GM18507 (cell line): ENCODE results near the gene KCNQ1.

Experiments used
- DNase-seq: peaks from one replicate; pipeline ENCODE4 v3.0.0; 2011; ENCODE audit warnings: low read depth; ENCODE audit not compliant: insufficient read length; ENCODE audit errors: extremely low spot score
- FAIRE-seq: peaks from 2 replicates; lab custom pipeline; 2011; peaks lifted over from hg19 to GRCh38; lab: Jason Lieb, UNC

KCNQ1 gene

GRCh38 chr11:2837096-2837601 lies 392.3 kb downstream of the KCNQ1 start:
- FAIRE-seq (no peak), DNase-seq (no peak)

GRCh38 chr11:2837651-2838050 lies 392.8 kb downstream of the KCNQ1 start:
- FAIRE-seq = no peak
- DNase-seq = no peak

DNA sequence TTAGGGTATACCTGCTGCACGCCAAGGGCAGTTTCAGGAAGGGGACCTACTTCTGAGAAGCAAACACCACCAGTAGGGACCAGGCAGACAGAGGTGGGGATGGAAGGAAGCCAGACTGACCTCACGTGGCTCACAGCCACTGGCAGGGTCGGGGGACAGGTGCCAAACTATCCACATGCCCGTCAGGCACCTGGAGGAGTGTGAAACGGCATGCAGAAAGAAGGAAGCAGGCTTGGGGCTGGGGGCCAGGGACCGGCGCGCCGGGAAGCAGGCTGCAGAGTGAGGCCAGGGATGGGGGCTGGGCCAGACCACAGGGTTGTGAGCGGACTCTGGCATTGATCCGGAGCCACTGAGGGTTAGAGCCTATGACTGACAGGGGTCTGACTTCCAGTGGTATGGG lies 393.3 kb downstream of the KCNQ1 start:
- FAIRE-seq (no peak), DNase-seq (no peak)

- DNase-seq (no peak), FAIRE-seq (no peak)
Measured at GRCh38 chr11:2838676-2839294, 394.0 kb downstream of the KCNQ1 start.

DNA sequence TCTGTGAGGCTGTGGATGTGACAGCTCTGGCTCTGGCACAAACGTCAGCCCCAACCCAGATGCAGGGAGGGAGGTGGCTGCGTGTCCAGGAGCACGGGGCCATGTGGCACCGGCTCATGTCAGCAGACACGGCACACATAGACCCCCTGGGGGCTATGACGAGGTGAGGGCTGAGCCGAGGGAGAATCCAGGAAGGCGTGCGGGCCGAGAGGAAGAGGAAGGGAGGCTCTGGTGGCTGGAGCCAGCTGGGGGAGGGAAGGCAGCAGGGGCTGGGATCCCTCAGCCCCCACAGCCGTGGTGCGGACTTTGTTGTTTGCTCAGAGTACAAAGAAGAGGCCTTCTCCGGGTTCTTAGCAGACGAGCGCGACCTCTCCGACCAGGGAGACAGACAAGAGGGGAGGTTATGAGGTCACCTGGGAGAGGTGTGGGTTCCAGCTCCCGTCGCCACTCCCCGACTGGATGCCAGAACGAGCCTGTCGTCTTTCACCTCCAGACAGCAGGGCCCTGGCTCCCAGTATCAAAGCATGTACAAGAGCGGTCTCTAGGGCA lies 394.7 kb downstream of the KCNQ1 start:
- DNase-seq = no peak
- no peak for FAIRE-seq

DNA sequence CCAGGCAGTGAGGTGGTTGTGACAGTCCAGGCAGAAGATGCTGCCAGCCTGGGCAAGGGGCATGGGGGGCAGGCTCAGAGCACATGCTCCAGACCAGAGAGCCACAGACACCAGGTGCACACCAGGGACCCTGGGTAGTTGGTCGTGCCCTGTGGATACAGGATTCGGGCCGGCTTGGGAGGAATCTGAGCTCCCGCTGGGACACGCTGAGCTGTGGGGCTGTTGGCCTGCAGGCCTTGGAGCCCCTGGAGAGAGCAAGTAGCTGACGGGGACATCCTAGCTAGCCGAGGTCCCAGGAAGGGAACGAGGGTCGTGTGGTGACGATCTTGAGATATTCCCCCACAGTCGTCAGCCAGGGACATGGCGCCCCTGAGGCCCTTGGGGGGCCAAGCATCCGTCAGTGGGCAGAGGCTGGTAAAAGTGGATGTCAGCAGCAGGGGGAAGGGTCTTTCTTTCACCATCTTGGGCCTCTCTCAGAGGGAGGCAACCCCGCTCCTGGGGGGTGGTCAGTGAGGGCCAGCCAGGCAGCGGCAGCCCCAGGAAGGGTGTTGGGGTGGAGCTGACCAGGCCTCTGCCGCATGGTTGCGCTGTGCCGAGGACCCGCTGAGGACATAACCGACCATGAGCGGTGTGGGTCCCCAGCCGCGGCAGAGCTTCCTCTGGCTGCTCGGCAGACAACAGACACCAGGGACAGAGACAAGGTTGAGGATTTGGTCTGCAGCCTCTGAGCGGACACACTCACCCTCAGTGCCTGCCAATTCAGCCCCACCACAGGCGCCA lies 396.8 kb downstream of the KCNQ1 start:
- DNase-seq = no peak
- no peak for FAIRE-seq

- FAIRE-seq (no peak), DNase-seq (no peak)
Measured at GRCh38 chr11:2842876-2843275, 398.1 kb downstream of the KCNQ1 start.

GRCh38 chr11:2843551-2843950 lies 398.7 kb downstream of the KCNQ1 start:
- DNase-seq (no peak), FAIRE-seq (no peak)

DNA sequence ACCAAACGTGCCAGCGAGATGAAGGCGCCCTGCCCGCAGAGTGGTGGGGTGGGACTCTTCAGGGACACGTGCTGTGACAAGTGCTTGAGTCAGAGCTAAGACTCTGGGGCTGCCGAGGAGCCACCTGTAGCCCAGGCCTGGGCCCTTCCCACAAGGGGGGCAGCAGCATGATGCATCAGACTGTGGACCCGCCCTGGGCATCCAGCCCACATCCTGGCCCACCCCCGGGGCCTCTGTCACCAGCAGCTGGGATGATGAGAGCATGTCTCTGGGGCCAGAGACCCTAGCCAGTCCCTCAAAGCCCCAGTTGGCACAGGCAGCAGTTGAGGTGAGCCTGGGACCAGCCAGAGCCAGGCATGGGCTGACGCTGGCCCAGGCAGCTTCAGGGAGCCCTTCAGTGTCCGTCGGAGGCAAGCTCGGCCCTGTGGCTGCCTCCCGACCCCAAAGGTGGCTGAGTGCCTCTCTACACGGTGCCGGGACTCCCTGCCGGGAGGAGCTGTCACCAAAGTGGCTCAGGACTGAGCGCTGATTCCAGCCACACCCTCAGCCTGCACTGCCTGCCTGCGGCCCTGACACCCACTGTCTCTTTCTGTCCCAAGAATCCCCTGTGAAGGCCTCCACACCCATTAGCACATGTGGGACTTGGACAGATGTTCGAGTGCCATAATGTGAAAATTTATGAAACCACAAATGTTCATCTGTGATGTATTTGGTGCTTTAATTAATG lies 399.5 kb downstream of the KCNQ1 start:
- FAIRE-seq (no peak), DNase-seq (no peak)

DNA sequence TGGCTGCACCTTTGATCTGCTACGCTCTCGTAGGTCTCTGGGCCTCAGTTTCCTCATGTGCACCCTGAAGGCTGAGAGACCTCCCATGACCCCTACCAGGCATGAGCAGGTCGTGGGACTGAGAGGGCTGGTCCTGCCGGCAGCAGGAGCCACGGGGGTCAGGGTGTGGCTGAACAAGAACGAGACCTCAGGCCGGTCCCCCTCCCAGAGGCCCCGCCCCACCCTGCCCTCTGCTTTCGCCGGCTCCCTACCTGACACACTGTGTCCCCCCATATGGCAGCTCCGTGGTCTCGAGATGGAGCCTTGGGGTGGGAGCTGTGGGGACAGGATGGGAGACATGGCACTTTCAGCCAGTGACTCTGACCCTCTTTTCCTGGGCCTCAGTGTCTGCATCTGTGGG lies 400.2 kb downstream of the KCNQ1 start:
- no peak for DNase-seq
- FAIRE-seq = no peak

- DNase-seq (no peak), FAIRE-seq (no peak)
Measured at GRCh38 chr11:2846056-2846455, 401.2 kb downstream of the KCNQ1 start.

- no peak for FAIRE-seq
- no peak for DNase-seq
Measured at GRCh38 chr11:2846470-2846869, 401.7 kb downstream of the KCNQ1 start.

DNA sequence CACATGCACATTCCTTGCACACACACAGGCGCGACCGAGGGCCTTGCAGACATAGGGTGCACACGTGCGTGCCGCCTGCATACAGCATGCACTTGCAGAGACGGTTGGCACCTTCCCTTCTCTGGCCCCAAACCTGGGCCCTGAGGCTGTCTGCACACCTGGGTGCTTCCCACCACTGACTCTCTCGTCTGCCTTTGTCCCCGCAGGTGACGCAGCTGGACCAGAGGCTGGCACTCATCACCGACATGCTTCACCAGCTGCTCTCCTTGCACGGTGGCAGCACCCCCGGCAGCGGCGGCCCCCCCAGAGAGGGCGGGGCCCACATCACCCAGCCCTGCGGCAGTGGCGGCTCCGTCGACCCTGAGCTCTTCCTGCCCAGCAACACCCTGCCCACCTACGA lies 402.8 kb downstream of the KCNQ1 start:
- FAIRE-seq (no peak), DNase-seq (no peak)

- FAIRE-seq (no peak), DNase-seq (no peak)
Measured at GRCh38 chr11:2848497-2848896, 403.7 kb downstream of the KCNQ1 start.

DNA sequence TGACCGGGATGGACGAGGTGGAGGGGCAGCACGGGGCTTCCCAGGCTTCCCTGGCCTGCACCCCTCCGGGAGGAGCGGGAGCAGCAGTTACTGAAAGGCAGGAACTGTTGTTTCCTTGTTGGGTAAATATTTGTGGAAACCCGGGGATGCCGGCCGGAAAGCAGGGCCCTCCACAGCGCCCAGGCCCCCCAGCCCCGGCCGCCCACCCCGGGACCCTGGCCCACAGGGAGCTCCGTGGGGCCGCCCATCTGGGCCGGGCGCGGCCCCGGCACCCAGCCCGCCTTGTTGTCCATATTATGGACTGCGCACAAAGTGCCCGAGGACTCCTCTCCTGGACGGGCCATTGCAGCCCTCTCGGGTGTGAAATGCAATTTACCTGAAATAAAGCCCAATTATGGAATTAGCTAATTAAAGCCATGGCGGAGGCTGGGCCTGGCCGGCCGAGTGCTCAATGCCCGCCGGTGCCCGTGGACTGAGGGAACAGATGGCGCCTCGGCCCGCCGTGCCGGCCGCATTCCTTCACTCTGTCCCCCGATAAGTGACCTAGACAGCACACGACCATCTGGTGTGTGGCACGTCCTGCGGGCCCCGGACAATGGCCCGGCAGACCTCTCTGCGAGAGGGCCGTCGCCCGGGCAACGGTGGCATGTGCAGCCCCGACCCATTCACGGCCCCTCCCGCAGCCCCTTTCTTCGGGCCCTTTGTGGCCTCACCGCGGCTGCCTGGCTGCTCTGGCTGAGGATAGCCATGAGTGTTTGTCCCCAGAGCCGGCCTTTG lies 405.4 kb downstream of the KCNQ1 start:
- FAIRE-seq = no peak
- DNase-seq = no peak

GRCh38 chr11:2853401-2853800 lies 408.6 kb downstream of the KCNQ1 start:
- no peak for FAIRE-seq
- DNase-seq = no peak

DNA sequence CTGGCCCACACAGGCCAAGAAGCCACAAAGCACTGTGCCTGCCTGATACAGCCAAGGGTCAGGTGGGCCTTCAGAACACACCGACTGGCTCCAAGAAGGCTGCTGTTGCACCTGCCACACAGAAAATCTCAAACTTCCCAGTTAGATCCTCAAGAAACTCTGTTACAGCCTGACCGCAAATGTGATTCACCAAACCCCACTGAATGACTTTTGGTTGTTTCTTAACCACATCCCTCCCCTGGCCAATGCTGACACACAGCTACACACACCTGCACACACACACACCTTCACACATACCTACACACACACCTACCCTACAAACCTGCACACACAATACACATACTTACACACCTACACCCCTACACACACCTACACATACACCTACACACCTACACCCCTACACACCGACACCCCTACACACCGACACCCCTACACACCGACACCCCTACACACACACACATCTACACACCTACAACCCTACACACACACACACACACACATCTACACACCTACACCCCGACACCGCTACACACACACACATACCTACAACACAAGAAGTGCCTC lies 409.3 kb downstream of the KCNQ1 start:
- FAIRE-seq = no peak
- DNase-seq = no peak

- no peak for FAIRE-seq
- DNase-seq = no peak
Measured at GRCh38 chr11:2855162-2855561, 410.4 kb downstream of the KCNQ1 start.

GRCh38 chr11:2857276-2857675 lies 412.5 kb downstream of the KCNQ1 start:
- no peak for DNase-seq
- FAIRE-seq = no peak
